A549 (cell line): ENCODE measurements around the gene ATG13. TPM values are rescaled to one million over a fixed set of nuclear protein-coding genes. Genes with fewer than 3 reads are reported as not detected.

Experiments used
- ATAC-seq, 2 experiments: fragments of 200-7000 bp in 1 of 2; fragments of >200 bp in 1 of 2; cut with Nextera tagmentation in 1 of 2; cut with Tn5 transposase in 1 of 2; 3 replicates each; pipeline versions ENCODE4 v1.8.0 to v1.9.1; 2018 to 2020; ENCODE audit warnings: mild to moderate bottlenecking in 1 of 2, moderate library complexity in 1 of 2
- CTCF ChIA-PET: fragments of 300-600 bp; sonication (Branson Sonifier 250); formaldehyde crosslinking; extraction: SDS; loops from one replicate; lab custom pipeline; 2021; ENCODE audit warnings: antibody characterized with exemption, inconsistent platforms; lab: Yijun Ruan, JAX
- POLR2A ChIA-PET: fragments of 350-600 bp; formaldehyde crosslinking; extraction: SDS; loops from one replicate; lab custom pipeline; 2021; ENCODE audit warnings: antibody characterized with exemption, inconsistent platforms; lab: Yijun Ruan, JAX
- DNase-seq, 2 experiments: peaks; one replicate each; pipeline versions ENCODE4 v3.0.0 to v3.0.0-alpha.2; 2011 to 2016; ENCODE audit warnings: low read depth in 1 of 2, low spot score in 1 of 2
- FAIRE-seq: peaks from 2 replicates; lab custom pipeline; 2011; peaks lifted over from hg19 to GRCh38; lab: Jason Lieb, UNC
- H3K27ac ChIP-seq, 2 experiments: fragments of >200 bp; sonication (Bioruptor Twin); formaldehyde crosslinking; 3 replicates each; pipeline ENCODE4 v1.5.1; 2016 to 2017
- H3K4me1 ChIP-seq: fragments of >200 bp; sonication (Bioruptor Twin); formaldehyde crosslinking; 3 replicates; pipeline ENCODE4 v1.6.1; 2016
- H3K4me2 ChIP-seq: fragments of >200 bp; sonication (Bioruptor Twin); formaldehyde crosslinking; 3 replicates; pipeline ENCODE4 v1.6.1; 2016
- H3K4me3 ChIP-seq: fragments of >200 bp; sonication (Bioruptor Twin); formaldehyde crosslinking; 3 replicates; pipeline ENCODE4 v1.5.1; 2016
- H3K9me3 ChIP-seq: fragments of >200 bp; sonication (Bioruptor Twin); formaldehyde crosslinking; 3 replicates; pipeline ENCODE4 v1.6.1; 2016
- ATOH8 ChIP-seq: fragments of 250-450 bp; sonication (Bioruptor Pico); IDR thresholded peaks from 2 replicates; pipeline ENCODE4 v1.5.0; 2020; ENCODE audit warnings: low read depth, mild to moderate bottlenecking, moderate library complexity
- CBX8 ChIP-seq: fragments of 200-600 bp; sonication (generic); IDR thresholded peaks from 2 replicates; pipeline ENCODE4 v1.6.1; 2016
- CHD2 ChIP-seq: fragments of 150-350 bp; IDR thresholded peaks from 2 replicates; pipeline ENCODE4 v1.6.1; 2014; ENCODE audit warnings: low read length; ENCODE audit not compliant: partially characterized antibody
- CHD4 ChIP-seq: fragments of 200-600 bp; sonication (generic); IDR thresholded peaks from 2 replicates; pipeline ENCODE4 v1.6.1; 2016; ENCODE audit warnings: antibody characterized with exemption, mild to moderate bottlenecking, borderline replicate concordance
- CTCF ChIP-seq: fragments of >200 bp; sonication (Bioruptor Twin); formaldehyde crosslinking; IDR thresholded peaks from 3 replicates; pipeline ENCODE4 v1.5.1; 2016
- EHMT2 ChIP-seq: fragments of 200-600 bp; sonication (generic); IDR thresholded peaks from 2 replicates; pipeline ENCODE4 v1.6.1; 2016; ENCODE audit warnings: antibody characterized with exemption, low read depth, mild to moderate bottlenecking, moderate library complexity
- ESRRA ChIP-seq: fragments of 150-350 bp; IDR thresholded peaks from 2 replicates; pipeline ENCODE4 v1.6.1; 2014; ENCODE audit warnings: mild to moderate bottlenecking, low read length, borderline replicate concordance
- FOSB ChIP-seq: fragments of 250-450 bp; sonication (Bioruptor Pico); IDR thresholded peaks from 2 replicates; pipeline ENCODE4 v1.5.0; 2020; ENCODE audit warnings: mild to moderate bottlenecking, moderate library complexity
- FOSL2 ChIP-seq, 2 experiments: fragments of 450-650 bp in 1 of 2; fragments of >200 bp in 1 of 2; sonication (Bioruptor Twin) in 1 of 2; formaldehyde crosslinking; IDR thresholded peaks; 2 replicates each; pipeline versions ENCODE4 v1.5.0 to v1.6.1; 2016 to 2020; ENCODE audit warnings: mild to moderate bottlenecking in 1 of 2, moderate library complexity in 1 of 2
- FOXS1 ChIP-seq: fragments of 250-450 bp; sonication (Bioruptor Pico); IDR thresholded peaks from 2 replicates; pipeline ENCODE4 v1.5.0; 2020; ENCODE audit warnings: mild to moderate bottlenecking, moderate library complexity
- HDAC2 ChIP-seq: fragments of 200-600 bp; sonication (generic); IDR thresholded peaks from 2 replicates; pipeline ENCODE4 v1.6.1; 2016
- HMGXB4 ChIP-seq: fragments of 250-450 bp; sonication (Bioruptor Pico); IDR thresholded peaks from 2 replicates; pipeline ENCODE4 v1.5.0; 2021; ENCODE audit warnings: mild to moderate bottlenecking, moderate library complexity, borderline replicate concordance
- HOXA7 ChIP-seq: fragments of 250-450 bp; sonication (Bioruptor Pico); IDR thresholded peaks from 2 replicates; pipeline ENCODE4 v1.5.0; 2020; ENCODE audit warnings: mild to moderate bottlenecking, moderate library complexity
- JUNB ChIP-seq: fragments of >200 bp; sonication (Bioruptor Twin); formaldehyde crosslinking; IDR thresholded peaks from 2 replicates; pipeline ENCODE4 v1.6.1; 2016
- MAFK ChIP-seq: fragments of 450-650 bp; IDR thresholded peaks from 2 replicates; pipeline ENCODE4 v1.6.1; 2014; ENCODE audit not compliant: partially characterized antibody
- MAZ ChIP-seq: fragments of 150-350 bp; IDR thresholded peaks from 2 replicates; pipeline ENCODE4 v1.6.1; 2014; ENCODE audit warnings: antibody characterized with exemption, low read depth, low read length, borderline replicate concordance
- NR3C1 ChIP-seq: fragments of >200 bp; sonication (Bioruptor Twin); formaldehyde crosslinking; IDR thresholded peaks from 3 replicates; pipeline ENCODE4 v1.6.1; 2017
- POLR2A ChIP-seq: IDR thresholded peaks from 2 replicates; pipeline ENCODE4 v1.6.1; 2012; ENCODE audit warnings: mild to moderate bottlenecking, low read length
- POLR2AphosphoS2 ChIP-seq: conservative IDR thresholded peaks from 2 replicates; pipeline ENCODE4 v1.6.1; 2012; ENCODE audit warnings: low read length, improper control_type of control experiment, inconsistent platforms
- RCOR1 ChIP-seq: fragments of 150-350 bp; IDR thresholded peaks from 2 replicates; pipeline ENCODE4 v1.6.1; 2014; ENCODE audit warnings: antibody characterized with exemption, low read length, low read depth
- RNF2 ChIP-seq: fragments of 200-600 bp; sonication (generic); IDR thresholded peaks from 2 replicates; pipeline ENCODE4 v1.6.1; 2016; ENCODE audit warnings: low read depth, mild to moderate bottlenecking, antibody characterized with exemption, moderate library complexity, borderline replicate concordance
- SMC3 ChIP-seq: fragments of >200 bp; sonication (Bioruptor Twin); formaldehyde crosslinking; IDR thresholded peaks from 3 replicates; pipeline ENCODE4 v1.6.1; 2018; ENCODE audit warnings: inconsistent platforms
- TFCP2L1 ChIP-seq: fragments of 250-450 bp; sonication (Bioruptor Pico); IDR thresholded peaks from 2 replicates; pipeline ENCODE4 v1.5.0; 2021; ENCODE audit warnings: mild to moderate bottlenecking
- ZC3H11A ChIP-seq: fragments of 450-650 bp; IDR thresholded peaks from 2 replicates; pipeline ENCODE4 v1.6.1; 2014; ENCODE audit warnings: antibody characterized with exemption, mild to moderate bottlenecking
- ZNF302 ChIP-seq: fragments of 250-450 bp; sonication (Bioruptor Pico); IDR thresholded peaks from 2 replicates; pipeline ENCODE4 v1.9.0; 2021; ENCODE audit warnings: inconsistent platforms, mild to moderate bottlenecking, moderate library complexity
- ZSCAN20 ChIP-seq: fragments of 250-450 bp; sonication (Bioruptor Pico); IDR thresholded peaks from 2 replicates; pipeline ENCODE4 v1.8.0; 2022; ENCODE audit warnings: mild to moderate bottlenecking, moderate library complexity
- WGBS: methylation state at CpG from one replicate; pipeline ENCODE4 v1.1.6; 2017; ENCODE audit errors: missing lambda C conversion rate; 5-methylcytosine and 5-hydroxymethylcytosine counted together
- polyA plus RNA-seq, 4 experiments: library from polyadenylated mRNA; depleted of rRNA in 3 of 4; stranded (reverse); fragments of >200 nt; fragmentation: RNase III in 1 of 4; extraction: RNeasy Plus Mini Kit Qiagen cat#74134 plus additional on column Dnase treatment in 1 of 4; gene quantifications; 2 replicates in 3 of 4; 3 replicates in 1 of 4; pipeline ENCODE4 v1.2.3, GENCODE V29; 2011 to 2017
- TF ChIP-seq, protein P1 (sequence below): IDR thresholded peaks from 2 replicates; pipeline ENCODE4 v1.6.1; 2012
- TF ChIP-seq, protein P2 (sequence below): IDR thresholded peaks from 2 replicates; pipeline ENCODE4 v1.6.1; 2012
- TF ChIP-seq, protein P3 (sequence below): IDR thresholded peaks from 2 replicates; pipeline ENCODE4 v1.6.1; 2012; ENCODE audit warnings: low read depth, borderline replicate concordance

The ATG13 gene
- polyA plus RNA-seq, 2 of the 4 experiments (the other 2 are of a cell fraction) = 39.5 to 58.6 TPM

GRCh38 chr11:46631676-46632075, 14.3 kb downstream of the ATG13 start:
- no peak overlapping the region for H3K4me3 ChIP-seq
- 81% methylated on average over 2 of the region's 2 CpGs for WGBS
- FAIRE-seq (no peak), DNase-seq (no peak), ATAC-seq (no peak)
- no peaks in the 10 kb centered on the region for H3K4me1 ChIP-seq
- no peak overlapping the region for H3K4me2 ChIP-seq
- CTCF ChIA-PET = interaction anchor here (1.0 to 2.9 kb wide), 3 partner anchors 8 to 14 kb away, joined by 3 to 11 read pairs (median 4); partner anchors contain the start of genes ATG13 and HARBI1
- no peaks in the 10 kb centered on the region for H3K9me3 ChIP-seq
- TF ChIP-seq CHD2 = no peak
- no peak for TF ChIP-seq MAZ
- no peak for TF ChIP-seq ZC3H11A
- no peak for TF ChIP-seq HDAC2
- no peak for TF ChIP-seq FOXS1 (CRISPR knock-in tag)
- no peak for TF ChIP-seq NR3C1
- no peak for TF ChIP-seq RCOR1
- no peak for TF ChIP-seq RNF2
- TF ChIP-seq EHMT2 = no peak
- TF ChIP-seq, protein P1, sequence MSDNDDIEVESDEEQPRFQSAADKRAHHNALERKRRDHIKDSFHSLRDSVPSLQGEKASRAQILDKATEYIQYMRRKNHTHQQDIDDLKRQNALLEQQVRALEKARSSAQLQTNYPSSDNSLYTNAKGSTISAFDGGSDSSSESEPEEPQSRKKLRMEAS = no peak
- no peak for TF ChIP-seq ZSCAN20 (CRISPR knock-in tag)
- no peak for TF ChIP-seq HOXA7
- no peak for TF ChIP-seq CBX8
- TF ChIP-seq, protein P2, sequence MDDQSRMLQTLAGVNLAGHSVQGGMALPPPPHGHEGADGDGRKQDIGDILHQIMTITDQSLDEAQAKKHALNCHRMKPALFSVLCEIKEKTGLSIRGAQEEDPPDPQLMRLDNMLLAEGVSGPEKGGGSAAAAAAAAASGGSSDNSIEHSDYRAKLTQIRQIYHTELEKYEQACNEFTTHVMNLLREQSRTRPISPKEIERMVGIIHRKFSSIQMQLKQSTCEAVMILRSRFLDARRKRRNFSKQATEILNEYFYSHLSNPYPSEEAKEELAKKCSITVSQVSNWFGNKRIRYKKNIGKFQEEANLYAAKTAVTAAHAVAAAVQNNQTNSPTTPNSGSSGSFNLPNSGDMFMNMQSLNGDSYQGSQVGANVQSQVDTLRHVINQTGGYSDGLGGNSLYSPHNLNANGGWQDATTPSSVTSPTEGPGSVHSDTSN = no peak
- TF ChIP-seq, protein P3, sequence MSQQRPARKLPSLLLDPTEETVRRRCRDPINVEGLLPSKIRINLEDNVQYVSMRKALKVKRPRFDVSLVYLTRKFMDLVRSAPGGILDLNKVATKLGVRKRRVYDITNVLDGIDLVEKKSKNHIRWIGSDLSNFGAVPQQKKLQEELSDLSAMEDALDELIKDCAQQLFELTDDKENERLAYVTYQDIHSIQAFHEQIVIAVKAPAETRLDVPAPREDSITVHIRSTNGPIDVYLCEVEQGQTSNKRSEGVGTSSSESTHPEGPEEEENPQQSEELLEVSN = no peak
- no peak for TF ChIP-seq SMC3
- no peak for TF ChIP-seq FOSB (CRISPR knock-in tag)
- no peak for TF ChIP-seq CTCF
- TF ChIP-seq ESRRA = no peak
- no peak for TF ChIP-seq JUNB
- POLR2A ChIA-PET = no interaction called here
- no peak overlapping the region for H3K27ac ChIP-seq

DNA sequence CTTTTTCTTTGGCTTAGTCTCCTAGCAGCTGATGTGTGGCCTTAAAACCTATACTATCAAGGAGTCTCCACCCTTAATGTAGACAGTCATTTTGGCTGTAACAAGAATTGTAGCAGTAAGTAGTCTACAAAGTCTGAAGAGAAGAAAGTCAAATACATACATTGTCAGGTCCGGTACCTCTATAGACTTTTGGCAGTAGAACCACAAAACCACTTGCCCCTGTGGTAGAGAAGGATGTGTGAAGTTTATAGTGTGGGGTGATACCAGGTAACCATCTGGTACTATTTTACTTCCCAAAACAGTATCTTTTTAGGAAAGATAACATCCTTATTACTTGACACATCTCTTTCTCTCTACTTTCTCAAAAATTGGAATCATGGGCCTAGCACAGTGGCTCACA, 15.1 kb downstream of the ATG13 start:
- ATAC-seq (no peak), FAIRE-seq (no peak)
- TF ChIP-seq POLR2AphosphoS2 (no peak), NR3C1 (no peak), HDAC2 (no peak), CTCF (no peak), CHD4 (no peak), ZSCAN20 (CRISPR knock-in tag) (no peak), ATOH8 (no peak), ZNF302 (CRISPR knock-in tag) (no peak), RNF2 (no peak), MAFK (no peak), POLR2A (no peak), TFCP2L1 (no peak), FOSL2 (IDR thresholded peaks at IDR 0.05) (no peak), FOSL2 (CRISPR knock-in tag; IDR thresholded peaks at IDR 0.05) (no peak), JUNB (no peak), HMGXB4 (CRISPR knock-in tag) (no peak)
- TF ChIP-seq, protein P3 = no peak

More for the DNA sequence above, 15.1 kb downstream of the ATG13 start:
- 89% methylated on average over 1 of the region's 1 CpG for WGBS
- DNase-seq = no peak
- ChIA-PET CTCF (interaction anchor here (1.0 to 2.9 kb wide), 2 partner anchors 10 to 15 kb away, joined by 3 to 11 read pairs; partner anchors contain the start of genes ATG13 and HARBI1), POLR2A (no interaction called here)
- H3K4me2 ChIP-seq = no peak overlapping the region
- H3K9me3 ChIP-seq = no peaks in the 10 kb centered on the region
- no peak overlapping the region for H3K27ac ChIP-seq
- no peaks in the 10 kb centered on the region for H3K4me1 ChIP-seq
- H3K4me3 ChIP-seq = no peak overlapping the region
